COLO829 (cell line): Measurements from ENCODE around the gene LRP1B.
"Not testable (repeated sequence)": the region's sequence is repeated elsewhere in the genome, so short reads cannot be mapped to it uniquely, and the experiment has no call there.

Experiments used
- DNase-seq: peaks from one replicate; pipeline ENCODE4 v3.0.0; 2012; ENCODE audit warnings: low spot score

LRP1B gene

DNA sequence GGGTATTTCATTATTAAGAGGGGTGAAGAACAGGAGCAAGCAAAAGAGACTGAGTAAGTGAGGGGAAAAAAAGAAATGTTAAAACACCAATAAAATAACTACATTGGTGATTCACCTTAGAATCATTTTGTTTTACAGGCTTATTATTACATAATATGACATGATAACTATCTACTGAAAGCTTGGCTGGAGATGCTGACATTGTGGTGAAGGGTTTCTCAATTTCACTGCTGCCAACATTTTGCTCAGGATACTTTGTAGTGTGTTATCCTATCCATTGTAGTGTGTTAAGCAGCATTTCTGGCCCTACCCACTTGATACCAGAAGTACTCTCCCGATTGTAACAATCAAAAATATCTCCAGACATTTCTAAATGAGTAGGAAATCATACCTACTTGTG lies 1786.0 kb downstream of the LRP1B start:
- no peak for DNase-seq

DNA sequence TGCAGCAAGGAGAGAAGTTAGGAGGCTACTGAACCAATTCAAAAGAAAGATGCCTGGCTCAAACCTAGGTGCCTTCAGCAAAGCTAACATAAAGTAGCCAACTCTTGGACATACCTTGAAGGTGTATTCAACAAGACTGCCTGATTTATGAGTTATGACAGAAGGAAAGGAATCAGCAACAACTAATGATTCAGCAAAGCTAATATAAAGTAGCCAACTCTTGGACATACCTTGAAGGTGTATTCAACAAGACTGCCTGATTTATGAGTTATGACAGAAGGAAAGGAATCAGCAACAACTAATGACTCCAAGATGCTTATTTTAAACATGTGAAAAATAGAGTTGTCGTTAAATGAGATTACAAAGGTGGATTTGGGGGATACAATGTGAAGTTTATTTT lies 1786.5 kb downstream of the LRP1B start:
- DNase-seq: not testable (repeated sequence)

DNA sequence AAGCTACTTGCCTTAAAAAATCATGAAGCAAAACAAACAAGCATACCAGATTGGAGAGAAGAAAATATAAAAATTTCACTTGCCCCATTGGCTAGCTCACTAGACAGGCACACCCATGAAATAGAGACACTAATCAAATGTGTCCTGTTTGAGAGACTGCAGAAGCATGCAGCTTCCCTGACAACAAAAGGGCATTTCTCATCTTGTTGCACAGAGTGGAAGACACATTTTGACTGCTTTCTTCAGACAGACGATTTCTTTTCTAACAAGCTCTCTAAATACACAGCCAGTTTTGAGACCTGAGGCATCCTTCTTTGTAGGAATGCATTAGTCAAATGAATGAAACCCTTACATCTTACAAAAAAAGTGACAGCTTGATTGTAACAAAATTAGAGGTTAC lies 1792.0 kb downstream of the LRP1B start:
- no peak for DNase-seq

DNA sequence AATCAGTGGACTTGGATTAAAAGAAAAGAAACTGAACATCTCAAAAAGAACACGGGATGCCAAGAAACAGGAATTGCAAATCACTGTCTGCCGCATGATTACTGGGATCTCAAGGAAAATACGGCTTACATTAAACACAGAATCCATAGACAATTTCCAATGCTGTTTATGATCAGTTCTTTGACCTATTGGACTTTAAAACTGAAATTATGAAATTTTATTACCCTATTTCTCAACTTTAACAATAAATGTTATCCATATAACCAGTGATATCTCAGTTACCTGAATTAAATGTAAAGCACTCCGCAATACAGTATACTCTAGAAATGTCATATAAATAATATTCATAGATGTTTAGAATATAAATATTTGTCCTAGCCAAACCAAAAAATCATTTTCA lies 1793.8 kb downstream of the LRP1B start:
- no peak for DNase-seq

DNA sequence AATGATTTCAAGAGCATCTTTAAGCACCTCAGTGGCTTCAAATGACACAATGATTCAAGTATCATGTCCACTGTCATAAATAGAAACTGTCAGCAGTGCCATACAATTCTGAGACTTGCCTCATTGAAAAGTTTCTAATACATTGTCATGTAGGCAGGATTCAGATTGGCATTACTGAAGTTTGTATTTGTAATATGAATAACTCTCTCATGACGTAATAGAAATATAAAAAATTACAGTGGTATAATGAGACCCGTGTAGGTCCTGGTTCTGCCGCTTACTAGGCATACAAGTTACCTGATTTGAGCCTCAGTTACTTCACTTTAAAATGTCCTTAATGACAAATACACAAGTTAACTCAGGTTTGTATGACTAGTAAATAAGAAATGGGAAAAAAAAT lies 1814.5 kb downstream of the LRP1B start:
- DNase-seq: no peak

DNA sequence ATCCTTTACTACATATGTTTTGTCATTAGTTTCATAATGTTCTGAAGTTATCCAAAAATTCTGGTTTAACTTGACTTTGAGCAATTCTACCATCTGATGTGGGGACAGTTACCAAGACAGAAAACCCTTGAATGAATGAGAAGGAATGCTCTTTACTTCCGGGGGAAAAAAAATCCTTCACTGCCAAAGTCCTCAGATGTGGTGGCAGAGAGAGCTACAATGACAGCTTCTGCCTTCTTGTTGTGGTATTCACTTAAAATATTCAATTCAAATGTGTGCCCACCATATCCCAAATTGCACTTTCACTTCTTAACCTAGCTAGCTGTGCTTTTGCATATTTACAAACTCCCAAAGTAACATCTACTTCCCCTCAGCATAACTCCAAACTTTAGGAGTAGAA lies 1818.9 kb downstream of the LRP1B start:
- DNase-seq: no peak

DNA sequence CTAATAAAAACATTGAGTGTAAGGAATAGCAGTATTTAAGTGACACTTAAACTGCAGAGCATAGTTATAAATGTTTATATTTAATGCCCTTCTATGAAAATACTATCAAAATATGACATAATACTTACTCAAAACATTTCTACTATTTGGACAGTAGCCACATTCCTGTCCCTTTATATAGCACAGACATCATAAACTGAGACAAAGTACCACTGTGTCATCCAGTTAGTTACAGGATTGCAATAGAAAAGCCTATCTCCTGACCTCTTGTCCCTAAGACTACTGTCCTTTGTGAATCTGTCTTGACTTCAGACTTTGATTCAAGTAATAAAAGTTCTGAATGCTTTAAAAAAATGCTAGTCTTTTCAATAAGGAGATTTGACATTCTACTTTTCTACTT lies 1822.1 kb downstream of the LRP1B start:
- DNase-seq: no peak

DNA sequence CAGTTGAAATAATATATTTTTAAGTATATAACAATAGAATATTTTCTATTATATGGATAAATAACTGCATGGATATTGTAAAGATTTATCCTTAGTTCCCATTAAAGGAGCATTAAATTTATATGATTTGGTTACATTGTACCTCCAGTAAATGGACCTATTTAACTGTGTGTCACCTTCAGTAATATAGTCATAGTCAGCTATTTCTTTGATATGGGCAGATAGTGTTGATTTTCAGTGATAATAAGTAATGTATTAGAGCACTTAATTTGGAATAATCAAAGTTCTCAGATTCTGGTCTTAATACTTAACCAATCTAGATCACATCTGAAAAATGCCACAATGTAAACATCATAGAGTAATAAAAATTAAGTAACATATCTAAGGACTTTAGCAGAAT lies 1823.3 kb downstream of the LRP1B start:
- no peak for DNase-seq

DNA sequence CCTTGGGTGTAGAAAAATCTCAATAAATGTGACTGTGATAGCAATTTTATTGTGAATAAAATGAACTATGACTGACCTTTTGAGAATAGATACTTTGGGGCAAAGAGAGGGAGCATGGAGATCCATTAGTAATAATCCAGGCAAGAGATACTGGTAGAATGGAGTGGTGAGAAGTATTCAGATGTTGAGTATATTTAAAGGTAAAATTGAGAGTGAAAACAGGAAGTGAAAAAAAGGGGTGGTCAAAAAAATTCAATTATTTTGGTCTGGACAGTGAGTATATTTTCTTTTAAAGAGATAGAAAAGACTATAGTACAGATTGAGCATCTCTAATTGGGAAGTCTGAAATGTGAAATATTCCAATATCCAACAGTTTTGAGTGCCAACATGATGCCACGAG lies 1835.0 kb downstream of the LRP1B start:
- DNase-seq: no peak

DNA sequence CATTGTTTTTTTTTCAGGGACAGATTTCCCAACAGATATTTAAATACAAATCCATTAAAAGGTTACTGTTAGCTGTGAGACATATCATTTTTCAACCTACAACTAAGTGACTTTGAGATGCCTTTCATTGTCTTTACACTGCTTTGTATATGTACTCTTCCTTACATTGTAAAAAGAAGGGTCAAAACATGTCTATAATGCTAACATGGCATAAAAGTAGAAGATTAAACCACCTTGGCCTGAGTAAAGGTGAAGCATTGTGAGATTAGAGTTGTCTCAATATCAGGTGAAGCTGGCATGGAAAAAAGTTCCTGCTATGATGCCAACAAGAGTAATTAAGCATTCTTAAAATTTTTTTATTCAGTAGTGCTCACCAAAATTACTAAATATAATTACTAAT lies 1842.1 kb downstream of the LRP1B start:
- no peak for DNase-seq

DNA sequence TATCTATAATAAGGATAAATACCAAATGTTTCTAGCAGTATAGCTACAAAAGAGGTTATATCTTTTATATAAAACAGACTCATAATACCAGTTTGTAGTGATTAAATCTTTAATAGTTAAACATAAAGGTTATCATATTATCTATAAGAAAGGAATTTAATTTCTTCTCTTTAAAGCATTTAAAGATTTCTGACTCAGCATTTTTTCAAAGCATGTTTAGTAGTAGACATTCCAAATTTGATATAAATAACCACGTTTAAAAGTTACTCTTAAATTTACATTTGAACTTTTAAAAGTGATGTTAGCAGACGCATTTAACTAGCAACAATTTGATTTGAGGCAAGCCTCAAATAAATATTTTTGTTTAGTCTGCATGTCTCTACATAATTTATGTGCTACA lies 1842.6 kb downstream of the LRP1B start:
- DNase-seq: no peak

DNA sequence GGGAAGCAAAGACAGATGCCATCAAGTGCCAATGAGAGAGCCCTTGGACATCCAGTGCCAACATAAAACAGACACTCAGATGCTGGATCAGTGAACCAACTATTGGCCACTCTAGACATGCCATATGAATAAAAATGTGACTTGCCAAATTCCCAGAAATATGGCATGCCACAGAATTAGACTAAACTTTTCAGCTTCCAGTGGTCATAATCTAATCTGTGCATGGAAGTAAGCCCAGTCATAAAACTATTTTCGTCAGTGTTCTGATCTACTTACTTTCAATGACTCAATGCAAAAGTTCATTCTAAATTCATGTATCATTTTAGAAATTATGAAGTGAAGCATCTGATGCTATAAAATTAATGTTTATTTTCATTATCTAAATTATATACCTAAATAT lies 1844.4 kb downstream of the LRP1B start:
- no peak for DNase-seq

DNA sequence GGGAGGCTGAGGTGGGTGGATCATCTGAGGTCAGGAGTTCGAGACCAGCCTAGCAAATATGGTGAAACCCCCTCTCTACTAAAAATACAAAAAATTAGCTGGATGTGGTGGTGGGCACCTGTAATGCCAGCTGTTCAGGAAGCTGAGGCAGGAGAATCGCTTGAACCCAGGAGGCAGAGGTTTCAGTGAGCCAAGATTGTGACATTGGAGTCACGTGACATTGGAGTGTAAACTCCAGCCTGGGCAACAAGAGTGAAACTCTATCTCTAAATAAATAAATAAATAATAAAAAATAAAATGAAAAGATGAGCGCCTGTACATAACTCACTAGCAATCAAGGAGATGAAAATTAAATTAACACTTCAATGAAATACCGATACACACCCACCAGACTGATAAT lies 1853.5 kb downstream of the LRP1B start:
- not testable (repeated sequence) for DNase-seq

DNA sequence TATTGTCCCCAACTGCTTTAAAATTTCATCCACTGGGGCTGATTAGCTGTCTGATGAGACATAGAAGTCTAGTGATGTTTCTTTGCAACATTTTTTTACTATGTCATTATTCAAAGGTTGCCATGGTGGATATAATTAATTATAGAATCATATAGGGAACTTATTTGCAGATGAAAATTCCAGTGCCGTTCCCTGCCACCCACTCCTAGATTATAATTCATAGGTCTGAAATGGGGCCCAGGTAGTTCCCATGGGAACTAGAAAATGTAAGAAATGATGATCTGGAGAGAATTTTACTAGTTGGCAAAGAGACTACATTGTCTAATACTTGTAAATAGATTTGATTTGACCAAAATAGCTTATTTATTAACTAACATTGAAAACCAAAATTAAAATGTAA lies 1854.2 kb downstream of the LRP1B start:
- no peak for DNase-seq

DNA sequence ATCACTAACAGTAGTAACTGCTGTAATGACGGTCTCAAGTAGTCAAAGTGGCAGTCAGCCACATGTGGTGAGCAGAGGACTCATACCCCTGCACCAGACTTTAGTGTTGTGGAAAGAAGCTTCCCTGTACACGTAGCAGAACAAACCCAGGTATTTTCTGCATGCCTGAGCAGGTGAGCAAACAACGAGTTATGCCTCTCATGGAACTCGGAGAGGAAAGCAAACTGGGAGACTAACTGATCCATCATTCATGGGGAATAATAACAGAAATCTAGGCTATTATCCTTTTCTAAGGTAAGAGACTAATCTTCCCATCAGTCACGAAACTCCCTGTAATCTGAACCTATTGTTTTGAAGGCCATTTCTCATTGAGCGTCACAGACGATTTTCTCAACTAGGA lies 1855.4 kb downstream of the LRP1B start:
- no peak for DNase-seq

DNA sequence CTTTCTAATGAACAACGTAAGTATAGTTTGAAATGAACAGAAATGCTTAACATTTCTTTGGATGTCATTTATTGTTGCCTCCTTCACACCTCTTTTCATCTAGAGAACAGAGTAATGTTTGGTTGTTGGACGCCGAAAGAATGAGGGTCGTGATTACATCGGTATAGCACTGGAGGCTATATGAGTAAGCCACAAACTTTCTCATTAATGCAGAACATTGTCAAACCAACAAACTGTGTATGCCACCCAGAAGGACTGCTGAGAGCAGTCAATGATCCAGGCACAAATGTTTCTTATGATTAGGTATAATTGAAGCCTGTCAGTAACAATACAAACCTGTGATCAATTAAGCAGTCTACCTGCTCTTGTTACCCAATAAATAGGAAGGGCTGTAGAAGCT lies 1855.9 kb downstream of the LRP1B start:
- DNase-seq: no peak

DNA sequence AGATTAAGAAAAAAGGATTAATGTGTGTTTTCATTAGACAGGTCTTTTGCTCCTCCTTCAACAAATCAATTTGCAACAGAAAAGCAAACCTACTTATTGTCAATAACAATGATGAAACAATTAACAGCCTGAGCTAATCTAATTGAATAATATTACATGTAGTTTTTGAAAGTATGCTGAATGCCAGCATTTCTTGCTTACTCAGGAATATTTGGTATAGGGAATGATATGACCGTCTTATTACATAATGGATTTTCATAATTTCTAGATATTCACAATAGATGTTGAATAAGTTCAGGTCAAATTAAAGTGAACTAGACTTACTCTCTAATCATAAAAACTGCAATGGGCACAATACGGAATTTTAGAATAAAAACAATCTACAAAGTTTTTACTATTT lies 1856.9 kb downstream of the LRP1B start:
- DNase-seq: no peak

DNA sequence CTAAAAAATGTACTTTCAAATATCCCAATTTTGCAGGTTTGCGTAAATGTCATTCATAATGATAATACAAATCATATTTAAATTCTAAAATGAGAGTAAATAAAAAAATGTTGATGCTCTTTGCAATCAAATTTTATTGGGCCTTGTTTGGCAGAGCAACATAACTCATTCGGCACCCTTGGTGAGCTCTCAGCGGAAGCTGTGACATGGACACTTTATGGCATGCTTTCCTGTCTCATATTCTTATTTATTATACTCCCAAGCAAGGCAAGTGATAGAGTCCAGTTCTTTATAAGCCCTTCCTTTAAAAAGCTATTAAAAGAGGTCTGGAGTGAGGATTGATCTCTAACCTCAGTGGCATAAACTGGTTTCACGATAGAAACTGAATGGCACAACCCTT lies 1857.4 kb downstream of the LRP1B start:
- DNase-seq: no peak

DNA sequence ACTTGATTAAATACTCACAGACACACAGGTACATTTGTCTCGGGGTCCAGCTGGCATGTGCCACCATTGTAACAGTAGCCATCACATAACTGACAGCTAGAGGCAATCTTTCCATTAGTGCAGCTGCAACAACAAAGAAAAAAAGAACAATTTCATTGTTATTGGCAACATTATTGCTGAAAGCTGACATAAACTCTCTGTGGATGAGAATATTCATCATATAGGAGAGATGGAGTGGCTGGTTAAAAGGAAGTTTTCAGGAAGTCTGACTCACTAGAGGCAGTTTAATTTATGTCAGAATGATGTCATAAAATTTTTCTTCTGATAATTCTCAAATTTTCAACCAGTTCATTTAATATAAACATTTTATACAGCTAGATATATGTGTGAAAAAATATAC lies 1860.6 kb downstream of the LRP1B start:
- DNase-seq: no peak

DNA sequence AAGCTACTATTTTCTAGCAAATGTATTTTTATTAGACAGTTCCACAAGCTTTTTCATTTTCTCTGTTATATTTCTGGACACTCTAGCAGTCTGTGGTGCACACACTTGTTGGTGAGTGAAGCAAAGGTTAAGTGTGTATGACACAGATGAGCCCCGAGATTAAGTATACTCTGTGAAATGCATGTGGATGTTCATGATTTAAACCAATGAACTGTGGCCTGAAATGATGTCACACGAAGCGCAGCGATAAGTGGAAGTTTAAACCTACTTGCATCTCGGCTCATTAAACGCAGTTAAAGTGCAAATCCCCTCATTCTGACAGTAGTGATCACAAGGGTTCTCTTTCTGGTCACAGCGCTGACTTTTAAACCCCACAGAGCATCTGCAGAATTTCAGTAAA lies 1861.8 kb downstream of the LRP1B start:
- DNase-seq: no peak

DNA sequence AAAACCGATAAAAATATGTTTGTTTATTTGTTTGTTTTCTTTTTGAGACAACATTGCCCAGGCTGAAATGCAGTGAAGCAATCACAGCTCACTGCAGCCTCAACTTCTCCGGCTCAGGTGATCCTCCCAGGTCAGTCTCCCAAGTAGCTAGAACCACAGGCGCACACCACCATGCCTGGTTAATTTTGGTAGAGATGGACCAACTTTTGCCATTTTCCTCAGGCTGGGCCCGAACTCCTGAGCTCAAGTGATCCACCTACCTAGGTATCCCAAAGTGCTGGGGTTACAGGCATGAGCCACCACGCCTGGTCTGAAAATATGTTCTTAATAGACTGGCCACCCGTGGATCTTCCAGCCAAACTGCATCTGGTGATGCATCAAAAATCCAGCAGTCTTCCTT lies 1867.9 kb downstream of the LRP1B start:
- DNase-seq: no peak

DNA sequence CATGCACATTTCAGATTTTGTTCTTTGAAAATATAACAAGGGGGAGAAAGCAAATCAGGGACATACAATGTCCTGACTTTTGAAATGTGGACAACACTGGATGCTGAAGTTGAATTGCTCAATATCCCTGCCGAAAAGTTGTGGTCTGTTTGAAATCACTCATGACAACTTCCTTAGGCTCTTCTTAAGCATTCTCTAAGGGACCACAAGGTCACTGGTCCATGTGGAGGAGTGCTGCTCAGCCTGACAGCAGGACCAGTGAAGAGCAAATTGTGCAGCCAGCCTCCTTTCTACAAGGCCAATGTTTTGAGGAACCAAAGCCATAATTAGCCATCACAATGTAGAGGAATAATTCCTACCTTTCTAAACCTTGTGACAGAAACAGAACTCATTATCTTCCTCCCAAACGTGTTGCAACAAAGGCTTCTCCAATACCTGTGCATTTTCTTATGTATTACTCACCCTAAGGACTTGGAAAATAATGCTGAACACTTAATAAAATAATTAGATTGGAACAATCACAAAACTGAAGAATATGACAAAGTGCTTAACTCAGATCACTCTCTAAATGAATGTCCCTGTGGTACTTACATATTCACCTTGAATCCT lies 1873.0 kb downstream of the LRP1B start:
- no peak for DNase-seq

DNA sequence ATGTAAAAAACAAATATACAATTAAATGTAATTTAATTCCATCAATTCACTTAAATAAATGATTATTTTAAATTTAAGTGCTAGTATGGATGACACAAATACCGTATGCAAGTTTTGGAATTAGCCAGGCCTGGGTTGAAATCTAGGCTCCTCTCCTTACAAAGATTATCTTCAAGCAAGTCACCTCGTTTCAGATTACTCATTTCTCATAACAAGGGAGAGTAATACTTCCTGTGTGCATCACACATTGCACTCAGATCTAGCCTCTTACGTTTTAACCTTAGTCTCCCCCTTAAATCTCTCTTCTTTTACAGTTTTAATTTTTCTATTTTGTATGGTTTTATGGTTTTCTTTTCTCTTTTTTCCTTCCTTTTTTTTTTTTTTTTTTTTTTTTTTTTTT lies 1874.7 kb downstream of the LRP1B start:
- DNase-seq: no peak

DNA sequence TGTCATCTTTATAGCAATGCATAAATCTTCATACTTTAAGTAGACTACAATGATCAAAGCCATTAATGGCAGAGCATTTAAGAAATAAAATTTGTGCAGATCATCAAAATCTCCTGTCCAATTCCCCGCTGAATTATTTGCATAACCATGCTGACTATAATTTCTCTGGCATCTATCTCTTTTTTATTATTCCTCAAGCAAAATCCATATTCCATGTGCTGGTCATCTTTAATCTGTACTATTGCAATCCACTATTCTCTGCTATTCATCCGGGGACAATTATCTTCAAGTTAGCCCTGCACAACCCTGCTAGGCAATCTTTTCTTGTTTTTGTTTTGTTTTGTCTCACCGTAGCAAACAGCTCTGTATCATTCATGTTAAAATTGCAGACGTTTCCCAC lies 1881.0 kb downstream of the LRP1B start:
- no peak for DNase-seq

DNA sequence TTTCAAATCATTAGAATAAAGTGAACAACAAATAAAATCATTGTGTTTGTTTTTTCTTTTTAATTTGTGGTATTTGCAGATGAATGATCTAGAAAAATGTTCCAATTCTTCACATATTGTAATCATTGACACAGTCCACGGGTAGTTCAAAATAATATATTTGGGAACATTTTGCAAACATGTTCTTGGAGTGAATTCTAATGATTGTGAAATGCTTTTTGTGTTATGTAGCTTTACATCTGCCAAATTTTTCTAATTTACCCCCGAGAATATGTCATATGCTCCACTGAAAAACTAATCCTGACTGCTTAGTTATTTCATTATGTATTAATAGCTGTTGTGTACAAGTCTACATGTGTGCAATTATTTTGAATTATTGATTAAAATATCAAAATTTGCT lies 1882.2 kb downstream of the LRP1B start:
- DNase-seq: no peak
